ENCODE data around the gene ABCA9. TPM values are rescaled to one million over a fixed set of nuclear protein-coding genes. Genes with fewer than 3 reads are reported as not detected.

The ABCA9 gene
- polyA plus RNA-seq, 1 donor from 2014 or later: 0.69 TPM

DNA sequence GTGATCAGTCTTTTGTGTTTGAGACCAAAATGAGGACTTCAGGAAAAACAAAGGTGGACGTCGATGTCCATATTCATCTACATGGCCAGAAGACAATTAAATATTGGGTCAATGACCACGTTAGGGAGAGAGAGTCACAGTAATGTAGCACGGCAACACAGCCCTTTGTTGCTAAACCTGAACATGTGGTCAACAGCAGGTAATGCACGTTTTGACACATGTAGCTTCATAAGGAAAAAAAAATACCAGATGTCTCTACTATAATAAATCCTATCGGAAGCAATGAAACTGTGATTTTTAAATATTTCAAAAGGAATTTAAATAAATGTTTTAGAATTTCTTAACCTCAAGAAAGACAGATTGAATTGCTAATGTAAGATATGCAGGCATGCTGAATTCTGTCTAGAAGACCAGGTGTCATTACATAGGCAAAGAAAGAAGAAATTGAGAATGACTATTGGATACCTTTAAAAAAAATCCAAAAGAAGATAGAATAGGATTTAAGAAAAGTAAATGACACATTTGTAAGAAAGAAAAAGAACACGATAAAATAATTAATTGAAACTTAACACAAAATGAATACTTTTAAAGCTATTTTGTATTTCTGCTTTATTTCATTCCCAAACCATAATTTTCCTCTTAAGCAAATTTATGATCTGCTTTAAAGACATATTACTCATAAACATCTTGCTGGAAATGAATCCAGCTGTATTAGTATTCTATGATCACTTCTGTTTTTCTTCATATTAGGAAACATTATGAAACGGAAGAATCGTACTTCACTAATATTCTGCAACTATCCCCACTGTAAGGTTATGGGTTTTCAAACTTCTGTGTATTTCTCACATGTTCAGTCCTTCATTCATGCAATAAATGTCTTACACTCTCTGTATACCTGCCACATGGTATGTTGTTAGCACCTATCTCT, 135.7 kb downstream of the ABCA9 start:
- H2AFZ ChIP-seq (ENCODE audit: low read depth, low read length): no peak overlapping the region
- TF ChIP-seq EZH2 (IDR thresholded peaks at IDR 0.05; ENCODE audit: borderline replicate concordance, insufficient read depth, low read length, poor library complexity, severe bottlenecking): no peak
- TF ChIP-seq REST (IDR thresholded peaks at IDR 0.05; ENCODE audit: borderline replicate concordance): no peak
- TF ChIP-seq POLR2AphosphoS5 (IDR thresholded peaks at IDR 0.05): no peak
- TF ChIP-seq MXI1 (conservative IDR thresholded peaks at IDR 0.05; ENCODE audit: poor library complexity, severe bottlenecking): no peak
- no peak for TF ChIP-seq TAF1 (IDR thresholded peaks at IDR 0.05; ENCODE audit: low read depth)
- TF ChIP-seq SMC3 (conservative IDR thresholded peaks at IDR 0.05; ENCODE audit: poor library complexity): no peak
- TF ChIP-seq RAD21 (conservative IDR thresholded peaks at IDR 0.05): no peak
- no peak for TF ChIP-seq EP300 (conservative IDR thresholded peaks at IDR 0.05; ENCODE audit: poor library complexity, severe bottlenecking)
- no peak for TF ChIP-seq CTCF (IDR thresholded peaks at IDR 0.05; ENCODE audit: poor library complexity, severe bottlenecking)
- H3K36me3 ChIP-seq (ENCODE audit: insufficient read depth, low read length): no peaks in the 10 kb centered on the region
- H3K27me3 ChIP-seq (ENCODE audit: insufficient read depth, low read depth, low read length): no peaks in the 10 kb centered on the region
- H4K20me1 ChIP-seq (ENCODE audit: insufficient read depth): no peaks in the 10 kb centered on the region
- H3K79me2 ChIP-seq (replicated peaks; ENCODE audit: insufficient read depth, low read length): no peaks in the 10 kb centered on the region
- H3K27ac ChIP-seq (ENCODE audit: low read length): no peak overlapping the region
- H3K4me2 ChIP-seq (ENCODE audit: low read length): no peak overlapping the region
- no peaks in the 10 kb centered on the region for H3K9me2 ChIP-seq (ENCODE audit: insufficient read depth, low read length)
- H3K9ac ChIP-seq (ENCODE audit: low read length): no peak overlapping the region
- H3F3A ChIP-seq (ENCODE audit: insufficient read depth, low read length, poor library complexity, severe bottlenecking): no peaks in the 10 kb centered on the region
- H3K4me3 ChIP-seq (ENCODE audit: low read length): no peak overlapping the region
- H3K9me3 ChIP-seq (ENCODE audit: low read length): no peaks in the 10 kb centered on the region

Small RNA genes lying within 50 kb of the gene (small RNA-seq; reads per million reads assigned to genes)
- 0 reads per million in 3 experiments for gene MIR4524B

Other genes with a start within 250 kb of the ABCA9 start
- gene ABCA8, start 105.5 kb downstream of the ABCA9 start, polyA plus RNA-seq: not detected in 2 replicates
- gene ABCA6, start 81.0 kb upstream of the ABCA9 start, polyA plus RNA-seq: 1.6 TPM in 2 replicates
- 9.9 and 15.3 TPM in 2 replicates for gene ABCA10, start 167.9 kb upstream of the ABCA9 start, polyA plus RNA-seq

All from neural cell (in vitro differentiated cells).